ENCODE data around the gene SH2B2.

GRCh38 chr7:102284399-102284798 is 2.3 kb upstream of the SH2B2 start:
- no peak for TF ChIP-seq CTCF (IDR thresholded peaks at IDR 0.05; ENCODE audit: low read depth, low read length, missing input control)
- TF ChIP-seq EGR1 (IDR thresholded peaks at IDR 0.05; ENCODE audit: low read depth in 2 of 2): no peak
- TF ChIP-seq TAF1 (conservative IDR thresholded peaks at IDR 0.05): no peak
- no peak for TF ChIP-seq ATF3 (IDR thresholded peaks at IDR 0.05)
- TF ChIP-seq FOXA1 (IDR thresholded peaks at IDR 0.05): no peak
- no peak for TF ChIP-seq YY1 (IDR thresholded peaks at IDR 0.05)
- no peak for TF ChIP-seq ZBTB33 (IDR thresholded peaks at IDR 0.05)
- TF ChIP-seq REST (IDR thresholded peaks at IDR 0.05): no peak
- TF ChIP-seq SP1 (IDR thresholded peaks at IDR 0.05): no peak
- no peak for TF ChIP-seq MAX (IDR thresholded peaks at IDR 0.05)
